ENCODE results near the gene CRLF2. TPM values are rescaled to one million over a fixed set of nuclear protein-coding genes. Genes with fewer than 3 reads are reported as not detected.
"Not testable (repeated sequence)": the region's sequence is repeated elsewhere in the genome, so short reads cannot be mapped to it uniquely, and the experiment has no call there.

Gene CRLF2
- not detected for polyA plus RNA-seq (2012; ENCODE audit: insufficient read depth, insufficient read length, low read depth)

- Histone ChIP-seq H3K36me3 (no peaks in the 10 kb centered on the region), H3K4me3 (ENCODE audit: low read depth, low read length) (no peak within 1 kb of the TSS), H3K4me1 (no peaks in the 10 kb centered on the region), H3K27me3 (no peaks in the 10 kb centered on the region), H3K9me3 (no peaks in the 10 kb centered on the region)
- DNase-seq: no peak
- no peak for TF ChIP-seq CTCF (IDR thresholded peaks at IDR 0.05; ENCODE audit: low read depth, low read length)
These were observed at the start of gene CRLF2 for GRCh38 chrX:1212532-1212931. Gene CRLF2 (minus strand): TSS chrX:1212649. CDS start chrX:1212634, 15 bp downstream.

- H3K27me3 ChIP-seq; H3K4me1 ChIP-seq; H3K36me3 ChIP-seq; H3K4me3 ChIP-seq (ENCODE audit: low read depth, low read length); DNase-seq; H3K9me3 ChIP-seq: not testable (repeated sequence)
These were observed 49.3 kb upstream of the CRLF2 start for GRCh38 chrX:1261771-1262170.

GRCh38 chrX:1261285-1261684 is 48.8 kb upstream of the CRLF2 start:
- DNase-seq: no peak
- no peak for TF ChIP-seq CTCF (IDR thresholded peaks at IDR 0.05; ENCODE audit: low read depth, low read length)

GRCh38 chrX:1252861-1253260 is 40.4 kb upstream of the CRLF2 start:
- Histone ChIP-seq H3K4me1 (no peaks in the 10 kb centered on the region), H3K4me3 (ENCODE audit: low read depth, low read length) (no peak overlapping the region)
- TF ChIP-seq CTCF (IDR thresholded peaks at IDR 0.05; ENCODE audit: low read depth, low read length): no peak

More at GRCh38 chrX:1261285-1261684, 48.8 kb upstream of the CRLF2 start:
- no peaks in the 10 kb centered on the region for H3K4me1 ChIP-seq
- no peaks in the 10 kb centered on the region for H3K36me3 ChIP-seq
- H3K4me3 ChIP-seq (ENCODE audit: low read depth, low read length): no peak overlapping the region
- H3K9me3 ChIP-seq: no peaks in the 10 kb centered on the region
- no peaks in the 10 kb centered on the region for H3K27me3 ChIP-seq

GRCh38 chrX:1249101-1249887 is 36.8 kb upstream of the CRLF2 start:
- H3K4me3 ChIP-seq (ENCODE audit: low read depth, low read length): no peak overlapping the region
- H3K9me3 ChIP-seq: no peaks in the 10 kb centered on the region
- no peaks in the 10 kb centered on the region for H3K4me1 ChIP-seq
- no peaks in the 10 kb centered on the region for H3K36me3 ChIP-seq
- no peaks in the 10 kb centered on the region for H3K27me3 ChIP-seq
- TF ChIP-seq CTCF (IDR thresholded peaks at IDR 0.05; ENCODE audit: low read depth, low read length): no peak
- no peak for DNase-seq

More at GRCh38 chrX:1252861-1253260, 40.4 kb upstream of the CRLF2 start:
- Histone ChIP-seq H3K9me3 (no peaks in the 10 kb centered on the region), H3K27me3 (no peaks in the 10 kb centered on the region), H3K36me3 (no peaks in the 10 kb centered on the region)
- no peak for DNase-seq

GRCh38 chrX:1248331-1249061 is 36.0 kb upstream of the CRLF2 start:
- no peak for TF ChIP-seq CTCF (IDR thresholded peaks at IDR 0.05; ENCODE audit: low read depth, low read length)
- Histone ChIP-seq H3K36me3 (no peaks in the 10 kb centered on the region), H3K4me1 (no peaks in the 10 kb centered on the region), H3K27me3 (no peaks in the 10 kb centered on the region), H3K4me3 (ENCODE audit: low read depth, low read length) (no peak overlapping the region), H3K9me3 (no peaks in the 10 kb centered on the region)
- no peak for DNase-seq
